Testis (tissue), 2 donors: ENCODE measurements around the gene ASB8.

ENCODE experiments used
- CTCF ChIP-seq, 3 experiments: fragments of 450-650 bp in 2 of 3; fragments of 200-600 bp in 1 of 3; sonication (generic) in 1 of 3; IDR thresholded peaks; one replicate each; pipeline ENCODE4 v1.5.1; 2016 to 2019; ENCODE audit warnings: antibody characterized with exemption in 3 of 3, mild to moderate bottlenecking in 2 of 3, moderate library complexity in 1 of 3
- POLR2A ChIP-seq: fragments of 450-650 bp; IDR thresholded peaks from one replicate; pipeline ENCODE4 v1.6.1; 2017; ENCODE audit warnings: antibody characterized with exemption, mild to moderate bottlenecking, moderate library complexity

- TF ChIP-seq POLR2A (no peak), CTCF (IDR thresholded peaks at IDR 0.05) (peak; percentile 73 to 88 (median 81))
Observed at GRCh38 chr12:48165089-48165981, 8.0 kb upstream of the ASB8 start.
